ENCODE results near the gene KDM6A.
A peak's percentile ranks its signal among the peaks of the same experiment; 100 is the strongest.
"Not testable (repeated sequence)": the region's sequence is repeated elsewhere in the genome, so short reads cannot be mapped to it uniquely, and the experiment has no call there.

Gene KDM6A

DNA sequence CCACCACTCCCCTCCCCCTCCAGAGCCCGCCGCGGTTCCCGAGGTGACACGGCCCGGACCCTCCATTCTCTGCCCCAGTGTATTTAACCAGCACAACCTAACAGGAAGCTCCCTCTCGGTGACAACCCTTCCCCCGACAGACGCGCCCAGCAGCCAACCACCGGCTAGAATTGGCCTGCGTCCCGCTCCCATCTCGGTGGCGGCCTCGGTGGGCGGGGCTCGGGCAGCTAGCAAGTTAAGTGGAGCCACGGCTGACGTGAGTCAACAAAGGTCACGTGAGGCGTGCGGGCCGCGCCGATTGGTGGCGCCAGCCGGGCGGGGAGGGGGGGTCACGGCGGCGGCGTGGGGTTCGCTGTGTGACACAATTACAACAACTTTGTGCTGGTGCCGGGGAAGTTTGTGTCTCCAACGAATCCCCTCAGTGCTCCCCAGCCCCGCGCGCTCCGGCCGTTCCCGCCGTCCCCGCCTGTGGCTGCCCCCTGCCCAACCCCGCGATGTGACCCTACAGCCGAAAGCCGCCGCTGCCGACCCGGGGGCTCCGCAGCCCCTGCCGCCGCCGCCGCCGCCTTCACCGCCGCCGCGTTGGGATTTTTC is at the start of gene KDM6A:
Gene KDM6A, plus strand, starts transcription at position 368 of the 594 bp plus-strand sequence. CDS start 364 bp downstream, outside the sequence.
- peak; percentile 96 for DNase-seq

DNA sequence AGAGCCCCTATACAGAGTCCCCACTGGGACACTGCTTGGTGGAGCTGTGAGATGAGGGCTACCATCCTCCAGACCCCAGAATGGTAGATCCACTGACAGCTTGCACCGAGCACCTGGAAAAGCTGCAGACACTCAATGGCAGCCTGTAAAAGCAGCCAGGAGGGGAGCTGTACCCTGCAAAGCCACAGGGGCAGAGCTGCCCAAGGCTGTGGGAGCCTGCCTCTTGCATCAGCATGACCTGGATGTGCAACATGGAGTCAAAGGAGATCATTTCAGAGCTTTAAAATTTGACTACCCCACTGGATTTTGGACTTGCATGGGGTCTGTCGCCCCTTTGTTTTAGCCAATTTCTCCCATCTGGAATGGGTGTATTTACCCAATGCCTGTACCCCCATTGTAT is 49.8 kb upstream of the KDM6A start:
- DNase-seq, result not testable (repeated sequence)

DNA sequence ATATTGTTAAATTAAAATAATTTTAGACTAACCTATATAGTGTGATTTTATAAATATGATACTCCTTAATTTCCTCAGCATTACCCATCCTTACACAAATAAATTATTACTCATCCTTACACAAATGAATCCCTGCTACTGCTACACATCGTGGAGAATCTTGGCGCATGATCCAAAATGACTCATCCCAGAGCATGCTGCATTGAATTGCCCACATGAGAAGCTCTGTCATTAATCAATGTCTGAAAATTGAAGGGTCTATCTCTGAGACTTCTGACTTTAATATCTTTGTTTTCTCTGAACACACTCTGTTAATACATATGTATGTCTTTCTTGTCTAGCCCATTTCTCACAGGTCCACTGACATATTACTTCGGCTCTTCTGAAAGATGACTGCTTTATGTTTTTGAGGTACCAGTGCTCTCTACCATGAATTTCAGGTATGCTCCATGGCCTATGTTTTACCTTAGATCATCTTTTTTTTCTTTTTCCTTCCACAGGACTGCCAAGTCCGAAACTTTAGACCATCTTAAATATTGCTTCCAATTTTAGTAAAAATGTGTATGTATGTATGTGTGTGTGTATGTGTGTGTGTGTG is 44.9 kb upstream of the KDM6A start:
- DNase-seq, result peak; percentile 0

DNA sequence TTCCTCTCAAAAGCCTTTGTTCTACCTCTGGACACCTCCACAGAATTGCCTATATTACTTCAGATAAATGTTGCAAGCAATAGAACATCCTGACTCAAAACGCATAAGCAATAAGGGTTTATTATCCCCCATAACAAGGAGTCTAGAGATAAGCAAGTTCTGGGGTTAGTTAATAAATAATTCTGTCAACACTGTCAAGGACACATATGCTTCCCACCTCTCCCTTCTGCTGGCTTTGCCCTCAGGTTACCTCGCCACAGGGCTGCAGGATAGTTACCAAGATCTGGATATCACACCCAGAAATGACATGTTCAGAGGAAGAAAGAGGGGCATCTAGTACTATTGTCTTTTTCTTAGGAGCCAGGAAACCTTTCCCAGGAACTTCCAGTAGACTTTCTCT is 43.2 kb upstream of the KDM6A start:
- DNase-seq, result no peak

DNA sequence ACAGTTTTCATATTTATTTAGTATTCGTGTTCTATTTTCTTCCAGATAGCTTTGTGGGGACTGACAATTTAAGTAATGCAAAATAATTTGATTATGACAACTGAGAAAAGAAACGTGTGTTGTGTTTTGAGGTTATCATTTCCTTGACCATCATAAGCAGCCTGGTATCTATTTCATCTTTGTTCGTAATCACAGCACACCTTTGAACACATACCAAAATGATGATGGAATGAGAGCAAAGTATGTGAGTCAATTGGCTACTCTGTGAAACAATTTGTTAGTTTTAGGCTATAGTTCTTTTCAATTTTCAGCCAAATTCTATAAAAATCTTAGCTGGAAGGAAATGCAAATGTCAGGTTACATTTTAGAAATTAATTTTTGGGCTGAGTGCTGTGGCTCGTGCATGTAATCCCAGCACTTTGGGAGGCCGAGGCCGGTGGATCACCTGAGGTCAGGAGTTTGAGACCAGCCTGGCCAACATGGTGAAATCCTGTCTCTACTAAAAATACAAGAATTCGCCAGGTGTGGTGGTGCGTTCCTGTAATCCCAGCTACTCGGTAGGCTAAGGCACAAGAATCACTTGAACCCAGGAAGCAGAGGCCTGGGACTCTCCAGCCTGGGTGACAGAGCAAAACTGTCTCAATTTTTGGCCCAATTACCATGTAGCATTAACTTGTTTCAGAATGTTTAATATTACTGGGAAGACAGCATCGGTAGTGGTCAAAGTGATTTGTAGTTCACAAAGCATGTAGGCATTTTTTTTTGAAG is 30.3 kb upstream of the KDM6A start:
- no peak for DNase-seq

DNA sequence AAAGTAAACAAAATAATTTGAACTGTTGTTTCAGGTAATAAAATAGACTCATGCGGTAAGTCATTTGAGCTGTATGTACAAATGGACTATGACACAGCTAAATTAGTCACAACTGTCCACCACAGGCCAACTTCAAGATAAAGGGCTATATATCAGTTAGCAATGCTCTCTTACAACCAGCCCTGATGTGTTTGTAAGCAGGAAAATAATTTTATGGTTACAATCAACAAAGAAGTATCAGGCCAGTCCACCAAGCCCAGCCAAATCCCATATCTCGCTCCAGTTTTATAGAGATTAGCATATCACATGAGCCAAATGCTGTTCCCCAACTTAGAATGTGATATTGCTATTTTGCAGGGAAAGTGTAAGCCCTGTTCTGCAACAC is 29.7 kb upstream of the KDM6A start:
- no peak for DNase-seq

DNA sequence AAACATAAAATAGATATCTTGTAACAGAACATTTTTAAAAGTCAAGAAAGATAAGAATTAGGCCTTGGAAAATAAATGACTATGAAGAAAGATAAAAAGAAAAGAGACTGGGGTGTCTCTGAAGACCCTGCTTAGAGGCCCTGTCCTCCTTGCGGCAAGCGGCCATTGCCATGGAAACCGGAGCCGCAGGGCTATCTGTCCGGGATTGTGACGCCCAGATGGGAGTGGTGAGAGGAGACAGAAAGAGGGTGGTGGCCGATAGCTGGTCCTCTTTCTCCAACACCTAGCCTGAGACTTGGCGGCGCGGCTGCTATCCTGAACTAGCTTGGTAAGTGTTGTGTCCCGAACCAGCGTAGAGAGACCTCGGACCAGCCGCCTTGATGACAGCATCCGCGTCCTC is 29.2 kb upstream of the KDM6A start, which contains the start of gene DUSP21:
Gene DUSP21, plus strand, starts transcription at position 269 of the 400 bp plus-strand sequence. Its CDS starts 112 bp downstream, at position 381.
- DNase-seq, result no peak

DNA sequence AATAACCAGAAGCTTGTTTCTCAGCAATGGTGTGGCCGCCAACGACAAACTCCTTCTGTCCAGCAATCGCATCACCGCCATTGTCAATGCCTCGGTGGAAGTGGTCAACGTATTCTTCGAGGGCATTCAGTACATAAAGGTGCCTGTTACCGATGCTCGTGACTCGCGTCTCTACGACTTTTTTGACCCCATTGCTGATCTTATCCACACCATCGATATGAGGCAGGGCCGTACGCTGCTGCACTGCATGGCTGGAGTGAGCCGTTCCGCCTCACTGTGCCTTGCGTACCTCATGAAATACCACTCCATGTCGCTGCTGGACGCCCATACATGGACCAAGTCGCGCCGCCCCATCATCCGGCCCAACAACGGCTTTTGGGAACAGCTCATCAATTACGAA is 28.8 kb upstream of the KDM6A start:
- no peak for DNase-seq

DNA sequence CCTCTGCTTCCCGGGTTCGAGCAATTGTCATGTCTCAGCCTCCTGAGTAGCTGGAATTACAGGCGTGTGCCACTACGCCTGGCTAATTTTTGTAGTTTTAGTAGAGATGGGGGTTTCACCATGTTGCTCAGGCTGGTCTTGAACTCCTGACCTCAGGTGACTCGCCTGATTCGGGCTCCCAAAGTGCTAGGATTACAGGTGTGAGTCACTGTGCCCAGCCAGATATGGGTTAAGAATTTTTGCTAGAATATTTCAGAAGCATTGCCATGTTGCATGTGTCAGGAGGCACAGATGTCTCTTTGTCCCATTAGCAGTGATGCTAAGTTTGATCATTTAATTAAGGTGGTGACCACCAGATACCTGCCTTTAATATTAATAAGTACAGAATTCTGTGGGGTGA is 22.1 kb upstream of the KDM6A start:
- not testable (repeated sequence) for DNase-seq

DNA sequence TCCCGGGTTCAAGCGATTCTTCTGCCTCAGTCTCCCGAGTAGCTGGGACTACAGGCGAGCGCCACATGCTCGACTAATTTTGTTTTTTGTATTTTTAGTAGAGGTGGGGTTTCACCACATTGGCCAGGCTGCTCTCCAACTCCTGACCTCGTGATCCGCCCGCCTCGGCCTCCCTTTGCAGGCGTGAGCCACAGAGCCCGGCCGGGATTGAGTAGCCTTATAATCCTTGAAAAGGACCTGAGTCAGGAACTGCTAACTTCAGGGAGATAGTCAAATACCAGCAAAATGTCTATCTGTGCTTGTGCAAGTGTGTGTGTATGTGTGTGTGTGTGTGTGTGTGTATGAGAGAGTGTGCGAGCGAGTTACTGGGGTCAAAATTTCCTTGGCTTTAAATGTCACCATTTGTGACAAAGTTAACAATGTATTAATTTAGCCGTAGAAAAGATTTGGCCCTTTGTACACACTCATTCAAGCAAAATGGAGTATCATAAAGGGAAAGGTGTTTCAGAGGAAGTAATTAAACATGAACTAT is 1.8 kb upstream of the KDM6A start:
- peak; percentile 24 for DNase-seq

DNA sequence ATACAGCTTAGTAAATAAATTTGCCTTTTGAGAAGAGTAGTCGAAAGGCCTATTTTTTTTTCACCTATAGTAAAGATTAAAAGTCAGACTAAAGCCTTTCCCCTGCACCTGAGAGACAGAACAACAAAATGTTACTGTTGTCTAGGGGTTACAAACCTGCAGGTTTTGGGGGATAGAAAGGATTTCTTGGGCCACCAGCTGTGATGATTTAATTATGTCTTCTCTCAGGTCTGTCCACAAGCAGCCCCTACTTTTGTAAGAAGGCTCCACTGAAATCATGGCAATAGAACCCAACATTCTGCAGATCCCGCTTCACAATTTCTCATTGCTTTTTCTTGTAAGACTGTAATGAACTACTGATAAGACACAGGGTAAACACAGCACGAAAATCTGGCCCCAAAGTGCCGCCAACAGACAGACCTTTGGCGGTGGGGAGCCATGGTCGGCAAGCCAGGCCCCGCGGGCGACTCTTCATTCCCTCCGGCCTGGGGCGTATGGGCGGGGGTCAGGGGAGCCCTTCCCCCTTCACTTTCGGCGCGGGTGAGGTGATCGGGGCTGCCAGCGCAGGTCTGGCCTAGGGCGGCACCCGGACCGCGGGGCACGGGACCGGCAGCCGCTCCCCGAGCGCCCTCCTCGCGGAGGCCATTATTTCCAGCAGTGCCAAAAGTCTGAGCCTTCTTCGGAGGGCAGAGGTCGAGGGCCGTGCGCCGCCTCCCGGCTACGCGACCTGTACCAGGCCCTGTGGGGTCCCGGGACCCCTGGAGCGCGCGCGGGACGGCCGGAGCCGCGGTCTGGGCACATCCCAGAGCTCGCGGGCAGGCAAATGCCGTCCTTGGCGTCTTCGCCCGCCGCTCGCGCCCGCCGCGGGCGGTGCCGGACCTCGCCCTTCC is 812 bp upstream of the KDM6A start:
- DNase-seq, result peak; percentile 74

DNA sequence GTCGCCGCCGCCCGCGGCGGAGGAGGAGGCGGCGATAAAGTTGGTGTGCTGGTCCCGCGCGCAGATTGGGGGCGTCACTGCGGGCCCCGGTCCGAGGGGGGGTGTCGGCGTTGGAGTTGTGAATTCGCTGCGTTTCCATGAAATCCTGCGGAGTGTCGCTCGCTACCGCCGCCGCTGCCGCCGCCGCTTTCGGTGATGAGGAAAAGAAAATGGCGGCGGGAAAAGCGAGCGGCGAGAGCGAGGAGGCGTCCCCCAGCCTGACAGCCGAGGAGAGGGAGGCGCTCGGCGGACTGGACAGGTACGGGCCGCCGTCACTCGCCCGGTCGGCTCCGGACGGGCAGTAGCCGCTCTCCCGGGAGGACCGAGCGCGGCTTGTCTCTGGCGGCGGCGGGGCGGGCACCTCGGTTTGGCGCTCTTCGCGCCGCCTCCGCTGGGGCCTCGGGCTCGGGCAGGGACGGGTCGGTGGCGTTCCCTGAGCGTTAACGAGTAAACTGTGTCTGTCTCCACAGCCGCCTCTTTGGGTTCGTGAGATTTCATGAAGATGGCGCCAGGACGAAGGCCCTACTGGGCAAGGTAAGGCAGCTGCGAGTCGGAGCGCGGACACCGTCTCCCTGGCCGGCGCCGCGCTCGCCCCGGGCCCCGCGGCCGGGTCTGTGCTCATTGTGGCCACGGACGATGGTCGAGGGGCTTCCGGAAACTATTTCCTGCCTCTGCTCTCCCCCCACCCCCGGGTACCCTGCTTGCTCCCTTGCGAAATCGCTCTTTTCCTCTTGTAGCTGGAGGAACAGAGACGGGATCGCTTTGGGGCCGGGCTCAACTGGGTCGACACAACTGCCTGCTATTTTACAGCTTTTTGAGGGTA is 658 bp downstream of the KDM6A start:
- DNase-seq, result peak; percentile 74

DNA sequence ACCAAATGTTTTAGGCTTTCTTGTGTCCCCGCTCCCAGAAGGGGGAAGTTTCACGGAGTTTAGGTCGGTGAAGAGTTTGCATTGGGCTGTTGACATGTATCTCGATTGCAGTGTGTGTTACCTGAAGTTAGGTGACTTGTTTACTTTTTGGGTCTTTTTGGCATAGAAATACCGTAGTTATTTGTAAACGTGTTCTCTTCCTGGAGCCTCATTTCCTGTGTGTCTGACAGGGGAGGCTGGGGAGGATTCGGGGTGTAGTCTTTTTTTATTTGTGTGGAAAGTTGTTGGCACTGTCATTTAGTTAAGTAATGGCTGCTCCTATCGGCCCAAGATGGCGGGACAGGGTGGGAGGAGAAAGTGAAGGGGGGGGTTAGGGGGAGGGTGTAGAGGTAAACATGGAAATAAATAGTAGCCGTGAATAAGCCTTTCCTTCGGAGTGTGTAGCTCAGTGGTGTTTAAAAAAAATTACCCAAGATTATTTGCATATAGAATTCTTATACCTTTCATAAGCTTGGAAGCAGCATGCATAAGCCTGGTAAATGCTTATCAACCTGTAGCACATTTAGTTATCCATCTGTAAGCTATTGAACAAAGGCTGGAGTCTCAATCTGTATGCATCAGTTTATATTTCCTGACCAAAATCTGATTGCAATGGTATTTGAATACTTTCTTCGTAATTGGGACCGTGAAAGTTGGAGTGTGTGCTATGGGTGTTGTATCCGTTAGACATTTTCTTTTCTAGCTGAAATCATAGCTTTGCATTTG is 1.6 kb downstream of the KDM6A start:
- DNase-seq, result peak; percentile 53

DNA sequence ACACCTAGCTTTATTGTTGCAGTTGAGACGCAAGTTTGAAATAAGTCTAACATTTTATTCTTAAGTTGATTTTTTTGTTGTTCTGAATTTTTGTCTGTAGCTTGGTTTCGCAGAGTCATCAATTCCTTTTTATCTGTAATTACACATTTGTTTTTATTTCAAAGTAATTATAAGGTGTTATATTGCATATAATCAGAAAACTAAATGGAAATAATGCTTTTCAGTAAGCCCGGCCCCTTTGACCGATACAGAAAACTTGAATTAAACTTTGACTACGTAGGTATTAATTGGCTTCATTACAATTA is 2.1 kb downstream of the KDM6A start:
- DNase-seq, result no peak

DNA sequence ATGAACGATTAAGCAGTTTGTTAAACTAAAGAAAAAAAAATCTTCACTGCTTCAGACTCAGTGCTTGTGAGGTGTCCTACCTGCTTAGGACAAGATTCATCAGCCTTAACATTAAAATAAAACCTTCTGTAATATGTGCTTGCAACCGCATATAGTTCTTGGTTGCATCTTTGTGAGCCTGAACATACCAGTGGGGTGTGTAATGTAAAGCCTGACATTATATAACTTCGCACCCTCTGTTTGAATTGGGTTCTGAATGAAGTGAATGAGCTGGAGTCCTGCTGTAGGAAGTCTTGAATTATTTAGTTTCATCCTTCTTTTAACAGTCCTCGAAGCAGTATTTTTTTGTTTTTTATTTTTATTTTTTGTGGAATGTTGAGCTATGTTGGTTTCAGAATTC is 3.1 kb downstream of the KDM6A start:
- DNase-seq, result peak; percentile 13

DNA sequence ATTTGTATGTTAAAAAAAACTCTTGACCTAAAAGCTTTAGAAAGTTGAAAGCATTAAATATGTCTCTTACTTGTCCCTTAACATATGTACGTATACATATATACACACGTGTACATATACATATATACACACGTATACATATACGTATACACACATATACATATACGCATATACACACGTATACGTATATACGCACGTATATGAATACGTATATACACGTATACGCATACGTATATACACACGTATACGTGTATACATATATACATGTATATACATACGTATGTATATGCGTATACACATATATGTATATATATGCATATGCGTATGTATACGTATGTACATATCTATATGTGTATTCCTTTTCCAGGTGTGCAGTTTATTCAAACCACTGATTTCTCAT is 3.8 kb downstream of the KDM6A start:
- DNase-seq, result no peak

DNA sequence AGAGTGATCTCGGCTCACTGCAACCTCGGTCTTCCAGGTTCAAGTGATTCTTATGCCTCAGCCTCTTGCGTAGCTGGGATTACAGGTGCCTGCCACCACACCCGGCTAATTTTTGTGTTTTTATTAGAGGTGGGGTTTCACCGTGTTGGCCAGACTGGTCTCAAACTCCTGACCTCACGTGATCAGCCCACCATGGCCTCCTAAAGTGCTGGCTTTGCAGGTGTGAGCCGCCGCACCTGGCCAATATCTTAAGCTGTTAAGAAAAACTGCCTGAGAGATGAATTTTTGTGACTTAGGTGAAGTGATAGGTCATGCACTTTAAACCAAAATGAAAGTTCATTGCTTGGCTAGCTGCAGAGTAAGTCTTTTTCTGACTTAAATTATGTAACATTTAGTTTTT is 5.8 kb downstream of the KDM6A start:
- no peak for DNase-seq

DNA sequence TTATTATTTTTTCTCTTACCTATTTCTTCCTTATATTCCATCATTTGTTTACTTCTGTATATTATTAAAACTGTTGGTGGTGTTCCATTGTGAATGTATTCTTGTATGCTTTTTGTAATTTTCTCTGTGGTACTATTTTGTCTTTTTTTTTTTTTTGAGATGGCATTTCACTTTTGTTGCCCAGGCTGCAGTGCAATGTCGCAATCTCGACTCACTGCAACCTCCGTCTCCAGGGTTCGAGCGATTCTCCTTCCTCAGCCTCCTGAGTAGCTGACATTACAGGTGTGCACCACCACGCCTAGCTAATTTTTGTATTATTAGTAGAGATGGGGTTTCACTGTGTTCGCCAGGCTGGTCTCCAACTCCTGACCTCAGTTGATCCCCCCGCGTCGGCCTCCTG is 8.6 kb downstream of the KDM6A start:
- no peak for DNase-seq

DNA sequence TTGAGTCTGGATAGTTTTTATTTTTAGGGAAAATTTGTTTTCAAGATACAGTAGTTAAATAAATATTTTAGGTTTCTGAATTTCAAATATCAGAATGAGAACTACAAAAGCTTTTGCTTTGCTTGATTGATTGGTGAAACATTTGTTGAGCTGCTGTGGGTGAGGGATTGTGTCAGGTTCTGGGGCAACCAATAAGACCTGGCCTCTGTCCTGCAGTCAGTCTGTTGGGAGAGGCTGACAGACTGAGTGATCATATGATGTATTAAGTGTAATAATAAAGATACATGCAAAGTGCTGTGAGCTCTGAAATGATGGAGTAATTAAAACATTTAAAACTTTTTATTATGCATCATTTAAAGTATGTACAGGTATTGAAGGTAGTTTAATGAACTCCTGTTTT is 9.6 kb downstream of the KDM6A start:
- DNase-seq, result no peak

DNA sequence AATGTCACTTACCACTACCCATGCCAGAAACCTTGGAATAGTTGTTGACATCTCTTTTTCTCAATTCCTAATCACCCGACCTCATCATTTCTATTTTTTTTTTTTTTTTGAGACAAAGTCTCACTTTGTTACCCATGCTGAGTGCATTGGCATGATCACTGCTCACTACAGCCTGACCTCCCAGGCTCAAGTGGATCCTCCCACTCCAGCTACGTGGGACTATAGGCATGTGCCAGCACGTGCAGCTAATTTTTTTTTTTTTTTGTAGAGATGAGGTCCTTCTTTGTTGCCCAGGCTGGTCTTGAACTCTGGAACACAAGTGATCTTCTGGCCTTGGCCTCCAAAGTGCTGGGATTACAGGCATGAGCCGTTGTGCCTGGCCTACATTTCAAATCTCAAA is 12.0 kb downstream of the KDM6A start:
- no peak for DNase-seq

DNA sequence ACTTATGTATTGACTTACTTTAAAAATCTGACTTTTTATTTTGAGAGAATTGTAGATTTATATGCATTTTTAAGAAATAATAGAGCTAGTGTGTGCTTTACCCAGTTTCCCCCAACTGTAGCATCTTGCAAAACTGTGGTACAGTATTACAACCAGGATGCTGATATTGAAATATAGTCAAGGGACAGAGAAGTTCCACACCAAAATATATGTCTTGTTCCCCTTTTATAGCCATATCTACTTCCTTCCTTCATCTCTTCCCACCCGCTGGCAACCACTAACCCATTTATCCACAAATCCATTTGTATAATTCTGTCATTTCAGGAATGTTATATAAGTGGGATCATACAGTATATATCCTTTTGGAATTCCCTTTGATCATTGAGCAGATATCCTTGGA is 16.8 kb downstream of the KDM6A start:
- no peak for DNase-seq

Measured in eye (tissue), 1 donor.